MCF 10A (cell line): Measurements from ENCODE around the gene ROCK1. TPM values are rescaled to one million over a fixed set of nuclear protein-coding genes. Genes with fewer than 3 reads are reported as not detected.

Experiments used
- BruUV-seq: library from RNA; stranded (reverse); fragments of 400-500 nt; replicated peaks from 2 replicates; lab custom pipeline; 2021; lab: Mats Ljungman, UMichigan
- CTCF ChIA-PET: fragments of 300-600 bp; sonication (Branson Sonifier 250); formaldehyde crosslinking; extraction: SDS; loops from one replicate; lab custom pipeline; 2021; ENCODE audit warnings: antibody characterized with exemption, inconsistent platforms; lab: Yijun Ruan, JAX
- POLR2A ChIA-PET: fragments of 300-600, 350-650 bp; sonication (Branson Sonifier 250); formaldehyde crosslinking; extraction: SDS; loops from one replicate; lab custom pipeline; 2020; ENCODE audit warnings: antibody characterized with exemption, inconsistent platforms; lab: Yijun Ruan, JAX
- DNase-seq: peaks from one replicate; pipeline ENCODE4 v3.0.0-alpha.2; 2018; ENCODE audit not compliant: unreplicated experiment
- H3K27ac Mint-ChIP-seq: one replicate; pipeline ENCODE4 v1.8.0; 2022; ENCODE audit warnings: mild to moderate bottlenecking, low read depth, mixed read lengths; ENCODE audit not compliant: unreplicated experiment
- H3K27me3 Mint-ChIP-seq: one replicate; pipeline ENCODE4 v1.8.0; 2022; ENCODE audit warnings: mixed read lengths; ENCODE audit not compliant: insufficient read depth, unreplicated experiment
- H3K36me3 Mint-ChIP-seq: one replicate; pipeline ENCODE4 v1.8.0; 2022; ENCODE audit warnings: mild to moderate bottlenecking, moderate library complexity, mixed read lengths; ENCODE audit not compliant: insufficient read depth, unreplicated experiment
- H3K4me1 Mint-ChIP-seq: one replicate; pipeline ENCODE4 v1.8.0; 2022; ENCODE audit warnings: mixed read lengths; ENCODE audit not compliant: insufficient read depth, unreplicated experiment
- H3K4me3 Mint-ChIP-seq: one replicate; pipeline ENCODE4 v1.8.0; 2022; ENCODE audit warnings: mild to moderate bottlenecking, moderate library complexity, mixed read lengths; ENCODE audit not compliant: unreplicated experiment
- H3K9me3 Mint-ChIP-seq: one replicate; pipeline ENCODE4 v1.8.0; 2022; ENCODE audit warnings: mixed read lengths; ENCODE audit not compliant: unreplicated experiment
- CTCF ChIP-seq: fragments of 200-600 bp; IDR thresholded peaks from one replicate; pipeline ENCODE4 v1.8.0; 2022; ENCODE audit warnings: antibody characterized with exemption, mild to moderate bottlenecking; ENCODE audit not compliant: unreplicated experiment
- intact Hi-C: fragments of 100-400 bp; cut with micrococcal nuclease; formaldehyde crosslinking; loops from 2 replicates; pipeline ENCODE4 v1.14.1; 2022
- total RNA-seq: library from RNA; stranded (reverse); gene quantifications from 2 replicates; pipeline ENCODE4 v1.2.3, GENCODE V29; 2022

The ROCK1 gene
- total RNA-seq, 1 experiment from 2014 or later: 47.9 TPM

- no TSS peak for BruUV-seq
- intact Hi-C loops: loop anchor here (10.0 kb wide), 1 partner anchor 96 kb away; no protein-coding TSS in a partner anchor
- H3K27ac Mint-ChIP-seq: no peak overlapping the region
- H3K4me1 Mint-ChIP-seq: peaks cover 36% of the 10 kb centered on the region
- H3K4me3 Mint-ChIP-seq: no peak overlapping the region
- DNase-seq: no peak
- H3K27me3 Mint-ChIP-seq: no peaks in the 10 kb centered on the region
- ChIA-PET CTCF (interaction anchor here (0.6 kb wide), 1 partner anchor 129 kb away, joined by 3 read pairs; no protein-coding TSS in a partner anchor), POLR2A (interaction anchor here (0.6 to 2.4 kb wide), 3 partner anchors 10 to 15 kb away, joined by 3 to 19 read pairs (median 6); partner anchors contain the start of gene ROCK1)
- H3K9me3 Mint-ChIP-seq: no peaks in the 10 kb centered on the region
- TF ChIP-seq CTCF: no peak
- no peaks in the 10 kb centered on the region for H3K36me3 Mint-ChIP-seq
These were observed 10.4 kb downstream of the ROCK1 start for GRCh38 chr18:21101172-21101571.

DNA sequence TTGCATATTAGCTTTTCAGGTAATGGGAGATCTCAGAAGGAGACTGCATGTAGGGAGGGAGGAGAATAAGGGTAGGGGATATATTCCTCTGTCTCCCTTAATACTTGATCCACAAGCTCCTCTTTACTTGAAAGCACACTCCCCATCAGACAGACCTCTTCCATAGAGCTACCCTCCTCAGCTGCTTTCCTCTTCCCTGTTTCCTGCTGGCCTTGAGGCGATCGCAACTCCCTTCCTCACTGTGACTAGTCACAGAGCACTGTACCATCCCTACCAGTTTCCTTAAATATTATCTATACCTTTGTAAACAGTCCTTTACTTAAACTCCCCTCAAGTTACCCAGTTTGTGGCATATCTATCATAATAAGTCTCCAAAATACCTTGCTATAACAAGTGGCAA, 10.9 kb downstream of the ROCK1 start:
- POLR2A ChIA-PET: interaction anchor here (0.8 to 2.4 kb wide), 3 partner anchors 10 to 113 kb away, joined by 3 to 19 read pairs (median 3); partner anchors contain the start of gene ROCK1
- intact Hi-C loops: loop anchor here (10.0 kb wide), 1 partner anchor 96 kb away; no protein-coding TSS in a partner anchor
- no peak for TF ChIP-seq CTCF
- DNase-seq: no peak
- no peaks in the 10 kb centered on the region for H3K36me3 Mint-ChIP-seq
- CTCF ChIA-PET: interaction anchor here (0.6 kb wide), 1 partner anchor 128 kb away, joined by 3 read pairs; no protein-coding TSS in a partner anchor
- no peak overlapping the region for H3K27ac Mint-ChIP-seq
- H3K4me3 Mint-ChIP-seq: no peak overlapping the region
- no peaks in the 10 kb centered on the region for H3K9me3 Mint-ChIP-seq
- peaks cover 31% of the 10 kb centered on the region for H3K4me1 Mint-ChIP-seq
- H3K27me3 Mint-ChIP-seq: no peaks in the 10 kb centered on the region
- no TSS peak for BruUV-seq

GRCh38 chr18:21100146-21100545, 11.5 kb downstream of the ROCK1 start:
- Mint-ChIP-seq H3K36me3 (no peaks in the 10 kb centered on the region), H3K27me3 (no peaks in the 10 kb centered on the region), H3K27ac (no peak overlapping the region), H3K4me3 (no peak overlapping the region), H3K9me3 (no peaks in the 10 kb centered on the region), H3K4me1 (peaks cover 26% of the 10 kb centered on the region)
- POLR2A ChIA-PET: interaction anchor here (0.9 to 2.4 kb wide), 4 partner anchors 11 to 114 kb away, joined by 3 to 19 read pairs (median 3); partner anchors contain the start of gene ROCK1
- no peak for TF ChIP-seq CTCF
- no TSS peak for BruUV-seq
- CTCF ChIA-PET: no interaction called here
- DNase-seq: peak; percentile 17
- intact Hi-C loops: loop anchor here (10.0 kb wide), 1 partner anchor 95 kb away; no protein-coding TSS in a partner anchor

GRCh38 chr18:21099442-21099841, 12.2 kb downstream of the ROCK1 start:
- Mint-ChIP-seq H3K27ac (no peak overlapping the region), H3K4me1 (peaks cover 26% of the 10 kb centered on the region), H3K9me3 (no peaks in the 10 kb centered on the region), H3K36me3 (no peaks in the 10 kb centered on the region), H3K4me3 (no peak overlapping the region), H3K27me3 (no peaks in the 10 kb centered on the region)
- no peak for TF ChIP-seq CTCF
- ChIA-PET CTCF (no interaction called here), POLR2A (interaction anchor here (0.9 to 2.4 kb wide), 3 partner anchors 11 to 65 kb away, joined by 3 to 19 read pairs (median 3); partner anchors contain the start of gene ROCK1)
- intact Hi-C loops: no loop called here
- BruUV-seq: no TSS peak
- no peak for DNase-seq
